Activated CD4-positive, alpha-beta T cell treated with anti-CD3 and anti-CD28 coated beads, Interleukin-2, amount 50 U/mL, for 48 hours (primary cell): ENCODE data around the gene MYO19.
"Not testable (repeated sequence)": the region's sequence is repeated elsewhere in the genome, so short reads cannot be mapped to it uniquely, and the experiment has no call there.

Experiments
- DNase-seq, 2 experiments: peaks; one replicate each; pipeline ENCODE4 v3.0.0-alpha.2; 2020

MYO19 gene

GRCh38 chr17:36532435-36532975 is 2.2 kb downstream of the MYO19 start:
- DNase-seq, result no peak

- DNase-seq, result no peak
These were observed 5.5 kb downstream of the MYO19 start for GRCh38 chr17:36529121-36529520.

DNA sequence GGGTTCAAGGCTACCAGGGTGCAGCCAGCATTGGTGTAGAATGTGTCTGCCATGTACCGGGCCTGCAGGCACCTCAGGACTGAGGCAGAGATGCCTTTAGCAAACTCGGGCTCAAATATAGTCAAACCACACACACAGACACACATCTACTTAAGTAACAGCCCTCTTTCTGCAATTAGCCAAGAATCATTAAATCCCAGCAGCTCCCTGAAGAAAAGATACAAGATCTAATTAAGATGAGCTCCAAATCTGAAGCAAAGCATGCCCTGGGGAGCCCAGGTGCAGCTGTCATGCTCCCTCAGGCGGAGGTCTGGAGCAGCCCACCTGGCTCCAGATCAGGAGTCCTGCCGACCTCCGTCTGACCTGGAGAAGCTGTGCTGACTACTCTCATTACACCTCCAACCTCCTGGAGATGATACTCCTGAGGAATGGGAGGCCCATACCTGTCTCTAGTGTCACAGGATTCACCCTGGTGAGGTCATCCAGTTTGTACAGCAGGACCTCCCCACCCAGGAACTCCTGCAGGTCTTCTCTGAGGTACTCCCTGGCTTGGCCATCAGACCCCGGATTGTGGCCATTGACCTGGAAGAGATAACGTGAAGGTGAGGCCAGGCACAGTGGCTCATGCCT is 6.9 kb downstream of the MYO19 start:
- no peak for DNase-seq

GRCh38 chr17:36525888-36526287 is 8.8 kb downstream of the MYO19 start:
- no peak for DNase-seq

- no peak for DNase-seq
These were observed 9.6 kb downstream of the MYO19 start for GRCh38 chr17:36525113-36525512.

DNA sequence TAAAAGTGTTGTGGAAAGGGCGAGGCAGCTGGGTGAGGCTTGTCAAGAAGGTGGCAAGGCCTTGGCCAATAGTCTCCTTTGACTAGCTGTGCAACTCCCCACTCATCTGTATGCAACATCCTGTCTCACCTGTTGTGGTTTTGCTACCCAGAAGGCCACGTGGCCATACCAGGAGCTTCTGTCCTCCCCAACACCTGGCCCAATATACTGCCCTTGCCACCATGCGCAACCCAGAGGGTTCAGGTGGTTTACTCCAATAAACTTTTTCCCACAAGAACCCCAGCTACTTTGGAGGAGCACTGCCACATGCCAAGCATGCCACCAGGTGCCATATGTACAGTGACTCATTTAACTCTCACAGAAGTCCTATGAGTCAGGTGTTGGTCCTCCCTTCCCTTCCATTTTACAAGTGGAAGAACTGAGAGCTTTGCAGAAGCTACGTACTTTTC is 10.2 kb downstream of the MYO19 start:
- DNase-seq, result no peak

DNA sequence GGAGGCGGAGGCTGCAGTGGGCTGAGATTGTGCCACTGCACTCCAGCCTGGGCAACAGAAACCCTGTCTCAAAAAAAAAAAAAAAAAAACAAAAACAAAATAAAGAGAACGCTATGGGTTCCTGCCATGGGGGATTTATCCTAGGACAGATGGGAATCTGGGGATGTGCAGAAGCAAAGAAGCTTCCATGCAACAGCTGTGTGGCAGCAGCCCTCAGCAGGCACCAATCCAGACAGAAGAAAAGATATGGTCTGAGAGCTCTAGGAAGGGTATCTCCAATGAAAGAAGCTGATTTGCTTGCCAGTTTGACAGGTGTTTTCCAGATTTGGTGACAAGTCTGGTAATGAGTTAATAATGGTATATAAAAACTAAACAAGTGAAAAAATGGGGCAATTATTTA is 11.6 kb downstream of the MYO19 start:
- no peak for DNase-seq

GRCh38 chr17:36515837-36516236 is 18.8 kb downstream of the MYO19 start:
- DNase-seq, result no peak

DNA sequence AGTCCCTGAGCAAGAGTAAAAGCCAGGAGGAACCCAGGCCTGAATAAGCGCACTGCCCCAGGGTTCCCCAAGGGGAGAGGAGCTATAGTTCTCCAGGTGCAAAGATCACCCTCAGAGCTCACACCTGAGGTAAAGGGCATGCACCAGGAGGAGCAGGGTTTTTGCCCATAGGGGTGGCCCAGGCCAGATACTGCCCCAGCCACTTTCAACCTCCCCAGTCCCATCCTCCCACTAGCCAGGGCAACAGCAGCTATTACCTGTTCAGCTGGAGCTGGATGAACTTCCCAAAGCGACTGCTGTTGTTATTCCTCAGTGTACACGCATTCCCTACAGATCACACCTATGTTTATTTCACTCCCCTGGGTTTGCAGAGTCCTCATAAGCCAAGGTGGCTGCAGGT is 19.8 kb downstream of the MYO19 start:
- no peak for DNase-seq

DNA sequence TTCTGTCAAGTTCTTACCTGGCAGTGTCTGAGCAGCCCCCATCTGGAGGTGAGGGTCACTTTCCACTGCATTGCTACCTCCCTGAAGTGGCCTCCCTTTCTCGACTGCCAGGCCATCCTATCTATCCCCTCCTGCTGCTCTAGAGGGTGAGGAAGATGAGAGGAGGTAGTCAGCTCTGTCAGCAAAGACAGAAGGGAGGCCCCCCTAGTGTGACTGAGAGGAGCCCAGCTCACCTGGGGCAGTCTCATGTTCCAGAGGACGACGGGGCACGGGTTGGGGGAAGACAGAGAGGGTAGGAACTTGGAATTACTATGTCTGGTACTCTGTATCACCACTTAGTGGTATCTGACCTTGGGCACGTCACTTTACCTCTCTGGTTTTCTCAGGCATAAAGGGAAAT is 22.0 kb downstream of the MYO19 start:
- DNase-seq, result no peak

GRCh38 chr17:36511216-36511615 is 23.5 kb downstream of the MYO19 start:
- no peak for DNase-seq

DNA sequence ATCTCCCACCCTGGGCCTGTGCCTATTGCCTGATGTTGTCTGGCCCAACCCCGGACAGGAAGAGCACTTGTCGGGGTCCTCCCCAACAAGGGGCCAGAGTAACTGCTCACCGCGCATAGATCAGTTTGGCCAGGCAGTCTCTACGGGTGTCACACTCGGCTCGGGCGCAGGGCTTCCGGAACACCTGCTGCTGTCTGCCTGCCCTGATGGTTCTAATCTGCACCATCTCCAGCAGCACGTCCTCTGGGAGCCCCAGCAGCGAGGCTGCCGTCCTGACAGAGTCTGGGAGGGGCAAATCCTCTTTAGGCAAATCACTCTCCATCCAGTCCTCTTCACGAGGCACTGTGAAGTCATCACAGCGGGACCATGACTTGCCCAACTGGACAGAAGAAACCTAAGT is 24.0 kb downstream of the MYO19 start:
- DNase-seq, result no peak

DNA sequence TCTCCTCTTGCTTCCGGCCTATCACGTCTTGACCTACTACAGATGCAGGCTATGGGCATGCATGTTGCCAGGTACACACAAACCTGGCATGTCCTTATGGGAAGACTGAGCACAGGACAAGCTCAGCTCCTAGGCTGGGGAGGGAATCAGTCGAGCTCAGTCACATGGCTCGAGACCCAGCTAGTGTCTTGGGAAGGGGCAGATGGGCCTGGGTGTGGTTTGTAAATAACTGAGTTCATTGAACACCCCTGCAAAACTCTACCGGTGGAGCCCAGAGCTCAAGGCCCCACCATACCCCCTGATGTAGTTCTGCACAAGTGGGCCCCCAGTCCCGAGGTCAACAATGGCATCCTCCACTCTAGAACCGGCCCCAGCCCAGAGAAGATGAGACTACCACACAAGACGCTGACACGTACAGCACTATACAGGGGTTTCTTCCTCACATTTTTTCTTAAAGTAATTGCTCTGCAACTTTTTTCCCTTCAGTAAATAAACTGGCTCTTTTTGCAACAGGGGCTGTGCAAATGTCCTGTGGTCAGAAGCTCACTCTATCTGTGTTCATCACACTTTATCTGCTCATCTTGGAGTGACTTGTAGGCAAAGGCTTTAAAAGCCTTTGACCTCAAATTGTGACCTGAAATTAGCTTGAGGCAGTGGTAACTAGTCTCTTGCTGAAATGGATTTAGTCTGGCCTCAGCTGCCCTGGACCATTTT is 25.2 kb downstream of the MYO19 start:
- no peak for DNase-seq

- DNase-seq, result not testable (repeated sequence)
These were observed 26.2 kb downstream of the MYO19 start for GRCh38 chr17:36508439-36508838.

- DNase-seq, result no peak
These were observed 27.4 kb downstream of the MYO19 start for GRCh38 chr17:36507266-36507665.

DNA sequence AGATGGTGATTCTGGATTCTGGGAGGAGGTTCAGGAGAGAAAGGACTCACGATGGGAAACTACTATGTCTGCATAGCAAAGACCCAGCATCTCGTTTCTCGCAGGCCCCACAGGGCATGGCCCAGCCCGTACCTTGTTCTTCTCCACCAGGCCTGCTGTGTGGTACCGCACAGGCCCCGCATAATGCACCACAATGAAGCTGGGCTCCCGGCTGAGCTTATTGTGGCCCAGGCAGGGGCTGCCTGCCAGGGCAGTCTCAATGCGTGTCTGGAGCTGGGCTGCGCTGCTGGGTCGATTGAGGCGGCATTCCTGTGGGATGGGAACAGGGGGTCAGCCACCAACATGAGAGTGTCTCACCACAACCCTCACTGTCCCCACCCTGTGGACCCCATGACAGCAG is 27.8 kb downstream of the MYO19 start:
- no peak for DNase-seq

GRCh38 chr17:36506249-36506826 is 28.3 kb downstream of the MYO19 start:
- no peak for DNase-seq

GRCh38 chr17:36505171-36505570 is 29.5 kb downstream of the MYO19 start:
- DNase-seq, result no peak

DNA sequence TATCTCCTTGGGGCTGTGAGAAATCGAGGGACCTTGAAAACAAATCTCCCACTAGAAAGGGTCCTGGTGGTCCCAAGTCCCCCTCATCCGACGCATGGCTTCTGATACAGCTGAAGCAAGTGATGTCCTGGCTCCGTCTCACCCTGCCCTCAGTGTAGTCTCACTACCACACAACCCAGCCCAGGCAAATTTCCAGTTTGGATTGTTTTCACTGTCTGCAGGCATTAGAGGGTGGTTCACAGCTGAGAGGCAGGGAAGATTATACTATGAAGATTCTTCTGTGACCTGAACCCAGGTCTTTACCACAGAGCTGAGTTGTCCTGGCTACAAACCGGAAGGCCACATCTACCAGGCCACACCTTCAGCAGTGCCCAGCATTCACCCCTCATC is 30.5 kb downstream of the MYO19 start:
- no peak for DNase-seq

DNA sequence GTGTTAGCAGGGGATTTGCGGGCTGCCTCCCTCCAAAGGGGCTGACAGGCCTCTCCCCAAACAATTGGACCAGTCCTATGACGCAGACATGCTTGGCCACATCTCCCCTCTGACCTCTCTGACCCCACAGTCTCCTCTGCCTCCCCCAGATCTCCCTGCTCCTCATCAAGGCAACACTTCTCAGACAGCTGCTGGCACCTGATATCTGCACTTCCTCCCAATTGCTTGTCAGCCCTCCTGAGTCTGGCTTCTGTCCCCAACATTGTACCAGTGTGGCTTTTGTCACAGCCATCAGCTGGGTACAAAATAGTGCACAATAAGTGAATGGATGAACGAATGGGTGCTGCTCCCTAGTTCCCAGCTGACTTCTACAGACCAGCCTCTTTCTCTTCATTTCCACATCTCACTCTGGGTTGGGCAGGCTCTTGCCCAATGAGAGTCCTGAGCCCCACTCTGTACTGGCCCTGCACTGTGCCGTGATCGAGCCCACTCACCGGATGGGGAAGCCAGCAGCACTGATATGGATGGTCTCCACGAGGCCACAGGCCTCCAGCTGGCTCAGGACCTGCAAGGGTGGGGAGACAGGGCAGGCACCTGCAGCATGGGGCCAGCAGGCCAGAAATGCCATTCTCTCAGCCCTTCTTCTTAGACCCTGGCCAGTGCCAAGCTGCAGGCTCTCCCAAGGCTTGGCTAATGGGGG is 31.1 kb downstream of the MYO19 start:
- DNase-seq, result no peak

- DNase-seq, result no peak
These were observed 32.7 kb downstream of the MYO19 start for GRCh38 chr17:36501963-36502362.

GRCh38 chr17:36501351-36501750 is 33.3 kb downstream of the MYO19 start:
- DNase-seq, result no peak

DNA sequence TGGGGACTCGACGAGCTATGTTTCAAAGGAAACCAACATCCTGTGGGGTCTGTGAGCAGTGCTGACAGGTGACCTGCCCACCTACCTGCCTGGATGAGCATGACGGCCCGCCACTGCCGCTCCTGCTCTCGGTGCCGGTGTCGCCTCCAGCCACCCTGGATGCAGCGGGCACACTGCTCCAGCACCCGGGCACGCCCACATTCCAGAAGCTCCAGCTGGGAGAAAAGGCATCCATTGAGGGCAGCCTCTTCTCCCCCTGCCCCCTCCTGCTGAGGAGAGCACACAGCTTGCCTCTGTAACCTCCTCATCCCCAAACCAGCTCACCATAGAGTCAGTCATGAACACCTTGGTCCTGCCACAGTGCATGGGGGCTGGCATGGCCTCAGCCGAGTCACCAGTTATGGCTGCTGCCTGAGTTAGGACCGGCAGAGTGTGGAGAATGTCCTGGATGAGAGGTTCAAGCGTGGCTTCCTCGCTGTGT is 33.9 kb downstream of the MYO19 start:
- no peak for DNase-seq
